ENCODE results near the gene EGFL6. TPM values are rescaled to one million over a fixed set of nuclear protein-coding genes. Genes with fewer than 3 reads are reported as not detected.

EGFL6 gene
- 10 to 100 TPM in 3 of 4 donors, not detected in 1; 11.6 to 90.1 (median 31.0) TPM for total RNA-seq

DNA sequence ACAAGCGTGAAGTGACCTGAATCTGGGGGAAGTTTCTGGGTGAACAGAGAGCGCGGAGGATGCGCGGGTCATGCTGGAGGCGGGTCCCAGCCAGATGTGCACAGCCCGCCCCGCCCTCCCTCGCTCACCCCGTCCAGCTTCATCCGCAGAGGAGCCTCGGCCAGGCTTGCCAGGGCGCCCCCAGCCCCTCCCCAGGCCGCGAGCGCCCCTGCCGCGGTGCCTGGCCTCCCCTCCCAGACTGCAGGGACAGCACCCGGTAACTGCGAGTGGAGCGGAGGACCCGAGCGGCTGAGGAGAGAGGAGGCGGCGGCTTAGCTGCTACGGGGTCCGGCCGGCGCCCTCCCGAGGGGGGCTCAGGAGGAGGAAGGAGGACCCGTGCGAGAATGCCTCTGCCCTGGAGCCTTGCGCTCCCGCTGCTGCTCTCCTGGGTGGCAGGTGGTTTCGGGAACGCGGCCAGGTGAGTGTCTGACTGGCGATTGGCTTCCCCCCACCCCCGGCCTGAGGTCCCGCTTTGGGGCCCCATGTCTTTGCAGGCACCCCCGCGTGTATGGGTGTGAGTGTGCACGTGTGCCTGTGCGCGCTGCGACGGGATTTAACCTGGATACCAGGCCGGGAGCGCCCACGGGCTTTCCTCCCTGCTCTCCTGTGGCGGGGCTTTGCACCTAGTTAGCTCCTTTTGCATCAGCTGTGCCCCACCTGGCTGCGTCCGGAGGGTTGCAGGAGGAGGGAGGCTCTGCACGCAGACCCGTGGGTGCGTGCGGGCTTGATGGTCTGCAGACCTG is at the start of gene EGFL6:
Gene EGFL6, plus strand, starts transcription at position 123 of the 782 bp plus-strand sequence. Its CDS starts 261 bp downstream, at position 384.
- TF ChIP-seq, protein P1, sequence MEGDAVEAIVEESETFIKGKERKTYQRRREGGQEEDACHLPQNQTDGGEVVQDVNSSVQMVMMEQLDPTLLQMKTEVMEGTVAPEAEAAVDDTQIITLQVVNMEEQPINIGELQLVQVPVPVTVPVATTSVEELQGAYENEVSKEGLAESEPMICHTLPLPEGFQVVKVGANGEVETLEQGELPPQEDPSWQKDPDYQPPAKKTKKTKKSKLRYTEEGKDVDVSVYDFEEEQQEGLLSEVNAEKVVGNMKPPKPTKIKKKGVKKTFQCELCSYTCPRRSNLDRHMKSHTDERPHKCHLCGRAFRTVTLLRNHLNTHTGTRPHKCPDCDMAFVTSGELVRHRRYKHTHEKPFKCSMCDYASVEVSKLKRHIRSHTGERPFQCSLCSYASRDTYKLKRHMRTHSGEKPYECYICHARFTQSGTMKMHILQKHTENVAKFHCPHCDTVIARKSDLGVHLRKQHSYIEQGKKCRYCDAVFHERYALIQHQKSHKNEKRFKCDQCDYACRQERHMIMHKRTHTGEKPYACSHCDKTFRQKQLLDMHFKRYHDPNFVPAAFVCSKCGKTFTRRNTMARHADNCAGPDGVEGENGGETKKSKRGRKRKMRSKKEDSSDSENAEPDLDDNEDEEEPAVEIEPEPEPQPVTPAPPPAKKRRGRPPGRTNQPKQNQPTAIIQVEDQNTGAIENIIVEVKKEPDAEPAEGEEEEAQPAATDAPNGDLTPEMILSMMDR (IDR thresholded peaks at IDR 0.05; ENCODE audit: low read depth) = no peak

DNA sequence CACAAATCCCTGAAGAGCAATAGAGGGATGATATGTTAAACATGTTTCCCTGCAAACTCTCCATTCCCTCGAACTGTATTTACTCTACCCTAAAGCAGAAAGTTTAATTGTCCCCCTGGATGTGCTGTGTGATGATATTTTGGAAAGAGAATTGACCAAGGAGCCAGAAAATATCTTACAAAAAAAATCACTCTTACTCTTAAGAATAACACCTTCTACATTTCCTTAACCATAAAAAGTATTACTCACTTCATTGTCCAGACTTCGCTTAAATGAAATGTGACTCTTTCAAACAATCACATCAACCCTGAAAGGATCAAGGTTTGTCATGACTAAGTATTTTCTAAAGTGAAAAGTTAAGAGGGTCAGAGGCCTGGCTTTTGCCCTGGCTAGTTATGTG is 49.0 kb upstream of the EGFL6 start:
- TF ChIP-seq, protein P1 (IDR thresholded peaks at IDR 0.05; ENCODE audit: low read depth) = no peak

- TF ChIP-seq, protein P1 (IDR thresholded peaks at IDR 0.05; ENCODE audit: low read depth) = no peak
Observed at GRCh38 chrX:13520936-13521335, 48.5 kb upstream of the EGFL6 start.

DNA sequence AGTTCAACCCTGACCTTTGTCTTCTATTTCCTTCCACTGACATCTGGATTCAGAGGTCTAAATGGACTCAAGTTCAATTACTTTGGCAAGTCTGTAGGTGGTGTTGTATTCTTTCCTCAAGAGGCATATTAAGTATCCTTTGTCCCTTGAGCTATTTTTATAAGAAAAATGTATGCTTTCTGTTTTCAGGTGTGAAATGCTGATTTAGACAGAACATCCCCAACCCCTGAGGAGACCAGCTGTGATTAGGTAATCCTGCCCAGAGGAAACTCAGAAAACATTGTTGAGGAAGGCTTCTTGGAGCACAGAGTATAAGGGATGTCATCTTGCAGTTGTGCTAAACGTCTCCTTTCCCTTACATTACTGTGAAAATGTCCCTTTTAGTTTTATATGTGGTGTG is 46.6 kb upstream of the EGFL6 start:
- TF ChIP-seq, protein P1 (IDR thresholded peaks at IDR 0.05; ENCODE audit: low read depth) = no peak

DNA sequence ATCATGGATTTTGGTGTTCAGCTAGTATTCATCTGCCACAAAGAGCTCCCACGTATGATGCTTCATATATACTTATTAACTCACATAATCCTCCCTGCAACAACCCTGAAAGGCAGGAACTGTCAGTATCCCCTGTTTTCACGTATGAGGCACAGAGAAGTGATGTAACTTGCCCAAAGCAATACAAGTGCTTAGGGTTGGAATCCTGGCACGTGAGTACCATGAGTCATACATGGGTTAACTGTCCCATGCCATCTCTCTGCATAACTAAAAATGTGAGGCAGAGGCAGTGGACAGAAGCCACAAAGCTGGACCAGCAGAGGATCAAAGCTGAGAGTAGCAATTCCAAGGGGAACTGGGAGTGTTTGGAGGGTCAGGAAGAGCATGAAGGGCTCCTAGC is 35.7 kb upstream of the EGFL6 start:
- TF ChIP-seq, protein P1 (IDR thresholded peaks at IDR 0.05; ENCODE audit: low read depth) = no peak

GRCh38 chrX:13535376-13536165 is 33.8 kb upstream of the EGFL6 start:
- TF ChIP-seq, protein P1 (IDR thresholded peaks at IDR 0.05; ENCODE audit: low read depth) = no peak

DNA sequence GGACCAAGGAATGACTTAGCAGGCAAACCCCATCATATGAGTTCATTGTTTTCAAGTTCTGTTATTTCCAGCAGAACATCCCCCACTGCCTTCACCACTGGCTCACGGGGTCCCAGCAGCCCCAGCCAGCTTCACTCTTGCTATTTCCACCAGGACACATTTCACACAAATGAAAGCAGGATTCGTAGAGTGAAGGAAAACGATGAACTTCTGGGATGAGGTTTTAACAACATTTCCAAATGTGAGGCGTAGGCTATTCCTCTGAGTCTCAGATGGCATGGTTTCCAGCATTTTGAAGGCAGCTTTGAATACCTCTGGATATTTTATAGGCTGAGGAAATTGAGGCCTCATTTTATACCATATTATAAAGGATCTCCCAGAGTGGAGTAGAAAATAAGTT is 32.9 kb upstream of the EGFL6 start:
- TF ChIP-seq, protein P1 (IDR thresholded peaks at IDR 0.05; ENCODE audit: low read depth) = no peak

Data from subcutaneous adipose tissue (tissue), 4 donors.